ENCODE results near the gene CCDC191.

CCDC191 gene

GRCh38 chr3:114095796-114096195 lies 39.5 kb upstream of the CCDC191 start:
- no peak for DNase-seq (ENCODE audit: extremely low read depth, insufficient read length)
- Histone ChIP-seq H3K4me3 (replicated peaks; ENCODE audit: low read depth, low read length) (no peak overlapping the region), H3K27me3 (replicated peaks; ENCODE audit: control insufficient read depth, insufficient read depth, low read length) (no peaks in the 10 kb centered on the region), H3K36me3 (ENCODE audit: control insufficient read depth, insufficient read depth, low read length) (no peaks in the 10 kb centered on the region)
- TF ChIP-seq, protein P1, sequence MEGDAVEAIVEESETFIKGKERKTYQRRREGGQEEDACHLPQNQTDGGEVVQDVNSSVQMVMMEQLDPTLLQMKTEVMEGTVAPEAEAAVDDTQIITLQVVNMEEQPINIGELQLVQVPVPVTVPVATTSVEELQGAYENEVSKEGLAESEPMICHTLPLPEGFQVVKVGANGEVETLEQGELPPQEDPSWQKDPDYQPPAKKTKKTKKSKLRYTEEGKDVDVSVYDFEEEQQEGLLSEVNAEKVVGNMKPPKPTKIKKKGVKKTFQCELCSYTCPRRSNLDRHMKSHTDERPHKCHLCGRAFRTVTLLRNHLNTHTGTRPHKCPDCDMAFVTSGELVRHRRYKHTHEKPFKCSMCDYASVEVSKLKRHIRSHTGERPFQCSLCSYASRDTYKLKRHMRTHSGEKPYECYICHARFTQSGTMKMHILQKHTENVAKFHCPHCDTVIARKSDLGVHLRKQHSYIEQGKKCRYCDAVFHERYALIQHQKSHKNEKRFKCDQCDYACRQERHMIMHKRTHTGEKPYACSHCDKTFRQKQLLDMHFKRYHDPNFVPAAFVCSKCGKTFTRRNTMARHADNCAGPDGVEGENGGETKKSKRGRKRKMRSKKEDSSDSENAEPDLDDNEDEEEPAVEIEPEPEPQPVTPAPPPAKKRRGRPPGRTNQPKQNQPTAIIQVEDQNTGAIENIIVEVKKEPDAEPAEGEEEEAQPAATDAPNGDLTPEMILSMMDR (IDR thresholded peaks at IDR 0.05; ENCODE audit: insufficient read depth, low read length, poor library complexity, severe bottlenecking), result no peak

DNA sequence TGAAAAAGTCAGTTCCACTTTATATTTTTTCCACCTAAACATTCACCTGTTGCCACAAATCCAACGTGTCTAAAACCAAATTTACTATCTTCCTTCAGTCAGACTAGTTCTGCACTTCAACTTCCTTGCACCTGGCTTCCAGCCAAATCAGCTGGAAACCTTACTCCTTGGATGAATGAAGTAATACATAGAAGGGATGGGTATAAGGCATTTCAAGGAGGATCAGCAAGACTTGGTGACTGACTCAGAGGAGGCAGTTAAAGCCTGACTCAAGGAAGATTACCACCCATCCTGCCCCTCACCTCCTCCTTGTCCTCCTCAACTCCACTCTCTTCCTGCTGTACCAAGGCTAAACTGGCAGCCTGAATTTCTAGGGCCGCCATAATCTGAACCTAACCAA lies 37.3 kb upstream of the CCDC191 start:
- DNase-seq (ENCODE audit: extremely low read depth, insufficient read length), result no peak
- H3K4me3 ChIP-seq (replicated peaks; ENCODE audit: low read depth, low read length), result no peak overlapping the region
- TF ChIP-seq, protein P1 (IDR thresholded peaks at IDR 0.05; ENCODE audit: insufficient read depth, low read length, poor library complexity, severe bottlenecking), result no peak
- no peaks in the 10 kb centered on the region; the same call in 1 of the 2 replicates for H3K36me3 ChIP-seq (ENCODE audit: control insufficient read depth, insufficient read depth, low read length)
- no peaks in the 10 kb centered on the region for H3K27me3 ChIP-seq (replicated peaks; ENCODE audit: control insufficient read depth, insufficient read depth, low read length)

DNA sequence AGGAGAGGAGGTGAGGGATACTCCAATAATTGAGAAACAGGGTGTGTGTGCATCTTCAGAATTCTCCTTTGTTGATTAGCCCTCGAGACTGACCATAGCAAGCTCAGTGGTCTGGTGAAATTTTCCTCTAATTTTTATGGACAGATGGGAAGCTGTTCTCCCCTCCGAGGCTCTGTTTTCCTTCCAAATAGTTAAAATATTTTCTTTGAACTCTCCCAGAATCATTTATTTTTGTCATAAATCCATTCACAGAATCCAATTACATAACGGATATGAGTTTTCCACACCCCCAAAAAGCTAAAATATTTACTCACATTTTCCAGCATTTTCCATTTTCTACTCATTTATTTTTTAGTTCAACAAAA lies 36.7 kb upstream of the CCDC191 start:
- TF ChIP-seq, protein P1 (IDR thresholded peaks at IDR 0.05; ENCODE audit: insufficient read depth, low read length, poor library complexity, severe bottlenecking), result no peak
- Histone ChIP-seq H3K36me3 (ENCODE audit: control insufficient read depth, insufficient read depth, low read length) (no peaks in the 10 kb centered on the region; the same call in 1 of the 2 replicates), H3K4me3 (replicated peaks; ENCODE audit: low read depth, low read length) (no peak overlapping the region), H3K27me3 (replicated peaks; ENCODE audit: control insufficient read depth, insufficient read depth, low read length) (no peaks in the 10 kb centered on the region)
- DNase-seq (ENCODE audit: extremely low read depth, insufficient read length), result no peak

DNA sequence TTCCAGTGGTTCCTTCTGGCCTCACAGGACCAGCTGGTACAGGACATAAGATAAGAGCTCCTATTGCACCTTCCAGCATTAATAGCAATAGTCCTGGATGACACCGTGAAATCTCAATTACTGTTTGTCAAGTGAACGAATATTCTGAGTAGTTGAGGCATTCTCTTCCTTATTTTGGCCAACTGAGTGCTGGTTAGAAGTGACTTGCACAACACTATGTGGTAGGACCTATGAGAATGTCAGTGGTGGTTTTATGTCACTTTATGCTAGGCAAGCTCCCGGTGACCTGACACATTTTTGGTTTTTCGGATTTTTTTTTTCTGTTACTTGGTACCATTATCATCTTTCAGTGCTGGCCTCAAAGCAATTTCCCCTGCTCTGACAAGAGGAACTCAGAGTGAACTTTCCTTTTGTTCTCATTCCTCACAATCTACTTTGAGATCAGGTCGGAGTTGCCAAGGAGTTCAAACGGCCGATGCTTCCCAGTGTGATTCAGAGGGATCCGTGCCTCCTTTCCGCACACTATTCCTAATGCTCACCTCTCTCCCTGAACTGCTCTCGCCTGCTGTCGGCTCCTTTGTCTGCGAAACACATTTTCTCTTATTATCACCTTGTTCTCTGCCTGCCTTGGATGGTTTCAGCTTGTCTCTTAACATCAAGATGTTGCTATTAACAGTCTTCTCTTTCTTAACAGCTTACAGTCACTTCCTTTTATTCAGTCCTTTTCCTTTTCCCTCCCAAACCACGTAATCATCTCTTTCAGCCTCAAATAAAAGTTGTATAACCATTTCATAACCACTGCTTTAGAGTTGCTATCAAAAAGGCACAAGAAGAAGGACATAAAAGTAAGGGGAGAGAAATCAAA lies 36.1 kb upstream of the CCDC191 start:
- Histone ChIP-seq H3K36me3 (ENCODE audit: control insufficient read depth, insufficient read depth, low read length) (no peaks in the 10 kb centered on the region; the same call in 1 of the 2 replicates), H3K4me3 (replicated peaks; ENCODE audit: low read depth, low read length) (no peak overlapping the region), H3K27me3 (replicated peaks; ENCODE audit: control insufficient read depth, insufficient read depth, low read length) (no peaks in the 10 kb centered on the region)
- TF ChIP-seq, protein P1 (IDR thresholded peaks at IDR 0.05; ENCODE audit: insufficient read depth, low read length, poor library complexity, severe bottlenecking), result no peak
- no peak for DNase-seq (ENCODE audit: extremely low read depth, insufficient read length)

DNA sequence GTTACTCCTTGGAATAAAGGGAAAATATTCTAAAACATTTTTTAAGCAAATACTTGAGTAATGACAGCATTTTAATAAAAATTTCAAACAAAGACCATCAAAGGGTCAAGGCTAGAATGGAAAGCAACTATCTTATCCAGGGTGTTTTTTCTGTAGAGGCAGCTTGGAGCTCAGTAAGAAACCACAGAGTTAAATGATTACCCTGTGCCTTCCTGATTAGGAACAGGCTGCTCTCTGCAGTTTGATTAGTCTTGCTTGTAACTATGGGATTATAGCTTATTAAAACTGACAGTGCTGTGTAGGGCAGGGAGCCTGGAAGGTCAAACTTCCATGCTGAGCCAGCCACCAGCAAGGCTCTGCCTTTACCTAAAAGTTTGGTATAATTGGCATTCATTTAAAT lies 33.3 kb upstream of the CCDC191 start:
- Histone ChIP-seq H3K36me3 (ENCODE audit: control insufficient read depth, insufficient read depth, low read length) (peaks cover 6% of the 10 kb centered on the region), H3K4me3 (replicated peaks; ENCODE audit: low read depth, low read length) (no peak overlapping the region), H3K27me3 (replicated peaks; ENCODE audit: control insufficient read depth, insufficient read depth, low read length) (no peaks in the 10 kb centered on the region)
- TF ChIP-seq, protein P1 (IDR thresholded peaks at IDR 0.05; ENCODE audit: insufficient read depth, low read length, poor library complexity, severe bottlenecking), result no peak
- DNase-seq (ENCODE audit: extremely low read depth, insufficient read length), result no peak
